ENCODE data around the gene ST7. TPM values are rescaled to one million over a fixed set of nuclear protein-coding genes. Genes with fewer than 3 reads are reported as not detected.
"Not testable (repeated sequence)": the region's sequence is repeated elsewhere in the genome, so short reads cannot be mapped to it uniquely, and the experiment has no call there.

Gene ST7
- total RNA-seq, 1 experiment from 2014 or later, result 18.6 TPM

- not testable (repeated sequence) for DNase-seq (ENCODE audit: low read depth)
These were observed 77.5 kb downstream of the ST7 start for GRCh38 chr7:117030793-117031192.

GRCh38 chr7:117032810-117033209, 79.5 kb downstream of the ST7 start:
- DNase-seq (ENCODE audit: low read depth), result no peak

GRCh38 chr7:117034851-117035464, 81.7 kb downstream of the ST7 start:
- no peak for DNase-seq (ENCODE audit: low read depth)

- DNase-seq (ENCODE audit: low read depth), result no peak
These were observed 82.2 kb downstream of the ST7 start for GRCh38 chr7:117035465-117035862.

GRCh38 chr7:117036053-117036669, 82.9 kb downstream of the ST7 start:
- DNase-seq (ENCODE audit: low read depth), result no peak

- no peak for DNase-seq (ENCODE audit: low read depth)
These were observed 83.5 kb downstream of the ST7 start for GRCh38 chr7:117036836-117037235.

GRCh38 chr7:117038408-117038807, 85.1 kb downstream of the ST7 start:
- DNase-seq (ENCODE audit: low read depth), result no peak

- DNase-seq (ENCODE audit: low read depth), result no peak
These were observed 87.7 kb downstream of the ST7 start for GRCh38 chr7:117041007-117041406.

- no peak for DNase-seq (ENCODE audit: low read depth)
These were observed 88.5 kb downstream of the ST7 start for GRCh38 chr7:117041822-117042221.

- DNase-seq (ENCODE audit: low read depth), result no peak
These were observed 90.0 kb downstream of the ST7 start for GRCh38 chr7:117043108-117043825.

GRCh38 chr7:117044664-117045063, 91.4 kb downstream of the ST7 start:
- no peak for DNase-seq (ENCODE audit: low read depth)

GRCh38 chr7:117045927-117046710, 92.8 kb downstream of the ST7 start:
- DNase-seq (ENCODE audit: low read depth), result no peak

GRCh38 chr7:117047496-117047895, 94.2 kb downstream of the ST7 start:
- DNase-seq (ENCODE audit: low read depth), result no peak

- no peak for DNase-seq (ENCODE audit: low read depth)
These were observed 95.0 kb downstream of the ST7 start for GRCh38 chr7:117048114-117048866.

- no peak for DNase-seq (ENCODE audit: low read depth)
These were observed 95.6 kb downstream of the ST7 start for GRCh38 chr7:117048882-117049281.

GRCh38 chr7:117051808-117052207, 98.5 kb downstream of the ST7 start:
- DNase-seq (ENCODE audit: low read depth), result no peak

GRCh38 chr7:117053432-117053831, 100.1 kb downstream of the ST7 start:
- no peak for DNase-seq (ENCODE audit: low read depth)

- DNase-seq (ENCODE audit: low read depth), result peak; percentile 55
These were observed 108.5 kb downstream of the ST7 start for GRCh38 chr7:117061751-117062150.

- DNase-seq (ENCODE audit: low read depth), result no peak
These were observed 109.0 kb downstream of the ST7 start for GRCh38 chr7:117062300-117062699.

- DNase-seq (ENCODE audit: low read depth), result no peak
These were observed 111.4 kb downstream of the ST7 start for GRCh38 chr7:117064688-117065087.

- DNase-seq (ENCODE audit: low read depth), result no peak
These were observed 112.4 kb downstream of the ST7 start for GRCh38 chr7:117065571-117066150.

Data from Daoy (cell line).